H1 (cell line): Measurements from ENCODE around the gene DPH5. TPM values are rescaled to one million over a fixed set of nuclear protein-coding genes. Genes with fewer than 3 reads are reported as not detected.

Source experiments
- BRCA1 ChIP-seq: IDR thresholded peaks from 2 replicates; pipeline ENCODE4 v1.6.1; 2012; ENCODE audit warnings: low read depth, low read length, improper control_type of control experiment
- EZH2 ChIP-seq: fragments of 200-600 bp; sonication (generic); IDR thresholded peaks from 2 replicates; pipeline ENCODE4 v1.7.1; 2012; ENCODE audit warnings: low read depth, mild to moderate bottlenecking, moderate library complexity, low read length, inconsistent platforms; ENCODE audit not compliant: severe bottlenecking
- polyA plus RNA-seq, 7 experiments: library from polyadenylated mRNA; depleted of rRNA in 3 of 7; stranded (reverse) in 5 of 7; unstranded in 2 of 7; fragments of >200 nt in 5 of 7; fragments of 200-250 nt in 2 of 7; gene quantifications; 1 replicate in 5 of 7; 2 replicates in 1 of 7; 4 replicates in 1 of 7; pipeline versions ENCODE4 v1.2.1 to v1.2.3, GENCODE V29; 2011 to 2013; ENCODE audit warnings: missing spikeins in 2 of 7, mixed read lengths in 2 of 7
- total RNA-seq: library from RNA; stranded (reverse); fragmentation: NEBNext Ultra II Directional; extraction: Animal tissue kit (Norgen Biotek cat#: 25700); gene quantifications from 2 replicates; pipeline ENCODE4 v1.2.1, GENCODE V29; 2021
- TF ChIP-seq, protein P1 (sequence below): IDR thresholded peaks from 2 replicates; pipeline ENCODE4 v1.6.1; 2011; ENCODE audit warnings: low read length, improper control_type of control experiment

DPH5 gene
- total and polyA plus RNA-seq, 2 of the 8 experiments (the other 6 are each of a cell fraction or from before 2014, with no cell fraction given): 67.7 to 106 TPM

DNA sequence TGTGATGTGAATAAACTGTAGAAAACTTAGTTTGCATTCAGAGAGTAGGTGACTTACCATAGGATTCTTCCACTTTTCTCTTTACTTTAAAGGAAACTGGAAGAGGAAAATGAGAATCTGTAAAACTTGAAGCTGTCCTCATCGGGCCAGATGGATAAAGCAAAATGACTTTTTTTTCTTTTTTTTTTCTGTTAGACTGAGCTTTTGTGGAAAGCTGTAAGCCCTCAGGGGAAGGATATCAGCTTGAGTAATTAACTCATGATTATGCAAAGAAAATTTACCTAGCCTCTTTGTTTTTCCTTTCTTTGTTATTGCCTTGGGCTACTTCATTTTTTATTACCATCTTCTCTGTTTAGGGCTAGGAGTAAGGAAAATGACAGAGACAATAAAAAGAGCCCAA is 53.4 kb downstream of the DPH5 start (continued):
- TF ChIP-seq EZH2: no peak
- TF ChIP-seq BRCA1: no peak
- TF ChIP-seq, protein P1, sequence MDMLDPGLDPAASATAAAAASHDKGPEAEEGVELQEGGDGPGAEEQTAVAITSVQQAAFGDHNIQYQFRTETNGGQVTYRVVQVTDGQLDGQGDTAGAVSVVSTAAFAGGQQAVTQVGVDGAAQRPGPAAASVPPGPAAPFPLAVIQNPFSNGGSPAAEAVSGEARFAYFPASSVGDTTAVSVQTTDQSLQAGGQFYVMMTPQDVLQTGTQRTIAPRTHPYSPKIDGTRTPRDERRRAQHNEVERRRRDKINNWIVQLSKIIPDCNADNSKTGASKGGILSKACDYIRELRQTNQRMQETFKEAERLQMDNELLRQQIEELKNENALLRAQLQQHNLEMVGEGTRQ: no peak
- TF ChIP-seq, all 59 proteins: peak for 0
